CD4-positive, alpha-beta T cell treated with Interleukin-2 at 100 ng/mL for 4 hours (primary cell): Measurements from ENCODE around the gene NR1I3.

Source experiments
- DNase-seq: peaks from one replicate; pipeline ENCODE4 v3.0.0-alpha.2; 2020; ENCODE audit warnings: low spot score

Gene NR1I3

GRCh38 chr1:161218301-161219077 lies 19.5 kb downstream of the NR1I3 start:
- DNase-seq, result no peak

GRCh38 chr1:161217831-161218230 lies 20.2 kb downstream of the NR1I3 start:
- DNase-seq, result no peak

GRCh38 chr1:161216945-161217712 lies 20.9 kb downstream of the NR1I3 start:
- DNase-seq, result no peak

- no peak for DNase-seq
Measured at GRCh38 chr1:161215076-161215475, 22.9 kb downstream of the NR1I3 start, which contains the start of gene FCER1G. FCER1G (plus strand) TSS chr1:161215295; CDS start chr1:161215322, 27 bp downstream.

- no peak for DNase-seq
Measured at GRCh38 chr1:161214369-161214768, 23.6 kb downstream of the NR1I3 start.

- DNase-seq, result peak; percentile 75
Measured at GRCh38 chr1:161209790-161210409, 28.1 kb downstream of the NR1I3 start.

- no peak for DNase-seq
Measured at GRCh38 chr1:161207173-161207572, 30.8 kb downstream of the NR1I3 start.

GRCh38 chr1:161206411-161207140 lies 31.4 kb downstream of the NR1I3 start:
- DNase-seq, result no peak

- peak; percentile 98 for DNase-seq
Measured at GRCh38 chr1:161201836-161202712, 35.9 kb downstream of the NR1I3 start, which contains the start of gene NDUFS2. NDUFS2 (plus strand) TSS chr1:161202367; CDS start chr1:161202386, 19 bp downstream.

GRCh38 chr1:161200992-161201835 lies 36.8 kb downstream of the NR1I3 start:
- no peak for DNase-seq

GRCh38 chr1:161200421-161200991 lies 37.5 kb downstream of the NR1I3 start:
- DNase-seq, result peak; percentile 29

GRCh38 chr1:161199506-161200139 lies 38.4 kb downstream of the NR1I3 start:
- no peak for DNase-seq

- DNase-seq, result no peak
Measured at GRCh38 chr1:161198897-161199431, 39.0 kb downstream of the NR1I3 start, which contains the start of gene ADAMTS4. ADAMTS4 (minus strand) TSS chr1:161199054; CDS start chr1:161198627, 427 bp downstream.

GRCh38 chr1:161198194-161198896 lies 39.7 kb downstream of the NR1I3 start:
- DNase-seq, result no peak

GRCh38 chr1:161197560-161198193 lies 40.3 kb downstream of the NR1I3 start:
- DNase-seq, result no peak

- DNase-seq, result no peak
Measured at GRCh38 chr1:161196521-161197451, 41.2 kb downstream of the NR1I3 start.
